ENCODE measurements around the gene IFNK.

Gene IFNK, protein sequence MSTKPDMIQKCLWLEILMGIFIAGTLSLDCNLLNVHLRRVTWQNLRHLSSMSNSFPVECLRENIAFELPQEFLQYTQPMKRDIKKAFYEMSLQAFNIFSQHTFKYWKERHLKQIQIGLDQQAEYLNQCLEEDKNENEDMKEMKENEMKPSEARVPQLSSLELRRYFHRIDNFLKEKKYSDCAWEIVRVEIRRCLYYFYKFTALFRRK

GRCh38 chr9:27524236-27524635 lies at the start of gene IFNK:
Gene IFNK (plus strand): TSS chr9:27524290. CDS start chr9:27524337, 47 bp downstream.
- H3K4me3 ChIP-seq (ENCODE audit: insufficient read length, low read depth): no peak within 1 kb of the TSS
- no peak within 1 kb of the TSS for H3K9ac ChIP-seq (ENCODE audit: insufficient read length, low read depth)
- no peaks in the 10 kb centered on the region for H3K36me3 ChIP-seq (ENCODE audit: insufficient read depth, insufficient read length, low read length)
- peaks cover 9% of the 10 kb centered on the region for H3K27me3 ChIP-seq (ENCODE audit: insufficient read depth, insufficient read length)
- no peaks in the 10 kb centered on the region for H3K4me1 ChIP-seq (ENCODE audit: insufficient read depth, insufficient read length)
- DNase-seq (ENCODE audit: low read depth, low spot score): no peak
- TF ChIP-seq ZNF274 (IDR thresholded peaks at IDR 0.05; ENCODE audit: low read depth, low read length) (no peak), YY1 (IDR thresholded peaks at IDR 0.05; ENCODE audit: insufficient read depth, insufficient read length) (no peak), SUZ12 (IDR thresholded peaks at IDR 0.05; ENCODE audit: extremely low read depth, insufficient read depth, insufficient read length) (no peak)
- H3K9me3 ChIP-seq (ENCODE audit: insufficient read depth, low read length): no peaks in the 10 kb centered on the region

- no peak for DNase-seq (ENCODE audit: low read depth, low spot score)
- H3K4me3 ChIP-seq (ENCODE audit: insufficient read length, low read depth): no peak overlapping the region
- no peak overlapping the region for H3K9ac ChIP-seq (ENCODE audit: insufficient read length, low read depth)
- TF ChIP-seq YY1 (IDR thresholded peaks at IDR 0.05; ENCODE audit: insufficient read depth, insufficient read length) (no peak), SUZ12 (IDR thresholded peaks at IDR 0.05; ENCODE audit: extremely low read depth, insufficient read depth, insufficient read length) (no peak), ZNF274 (IDR thresholded peaks at IDR 0.05; ENCODE audit: low read depth, low read length) (no peak)
- H3K27me3 ChIP-seq (ENCODE audit: insufficient read depth, insufficient read length): no peaks in the 10 kb centered on the region
- H3K4me1 ChIP-seq (ENCODE audit: insufficient read depth, insufficient read length): peaks cover 4% of the 10 kb centered on the region
- no peaks in the 10 kb centered on the region for H3K36me3 ChIP-seq (ENCODE audit: insufficient read depth, insufficient read length, low read length)
- H3K9me3 ChIP-seq (ENCODE audit: insufficient read depth, low read length): peaks cover 13% of the 10 kb centered on the region
Measured at GRCh38 chr9:27474305-27474704, 49.8 kb upstream of the IFNK start.

- Histone ChIP-seq H3K9me3 (ENCODE audit: insufficient read depth, low read length) (peaks cover 16% of the 10 kb centered on the region), H3K4me3 (ENCODE audit: insufficient read length, low read depth) (no peak overlapping the region), H3K4me1 (ENCODE audit: insufficient read depth, insufficient read length) (peaks cover 4% of the 10 kb centered on the region), H3K9ac (ENCODE audit: insufficient read length, low read depth) (no peak overlapping the region), H3K27me3 (ENCODE audit: insufficient read depth, insufficient read length) (no peaks in the 10 kb centered on the region), H3K36me3 (ENCODE audit: insufficient read depth, insufficient read length, low read length) (no peaks in the 10 kb centered on the region)
- no peak for DNase-seq (ENCODE audit: low read depth, low spot score)
- TF ChIP-seq ZNF274 (IDR thresholded peaks at IDR 0.05; ENCODE audit: low read depth, low read length): no peak
- TF ChIP-seq YY1 (IDR thresholded peaks at IDR 0.05; ENCODE audit: insufficient read depth, insufficient read length): no peak
- no peak for TF ChIP-seq SUZ12 (IDR thresholded peaks at IDR 0.05; ENCODE audit: extremely low read depth, insufficient read depth, insufficient read length)
Measured at GRCh38 chr9:27475057-27475595, 49.0 kb upstream of the IFNK start.

DNA sequence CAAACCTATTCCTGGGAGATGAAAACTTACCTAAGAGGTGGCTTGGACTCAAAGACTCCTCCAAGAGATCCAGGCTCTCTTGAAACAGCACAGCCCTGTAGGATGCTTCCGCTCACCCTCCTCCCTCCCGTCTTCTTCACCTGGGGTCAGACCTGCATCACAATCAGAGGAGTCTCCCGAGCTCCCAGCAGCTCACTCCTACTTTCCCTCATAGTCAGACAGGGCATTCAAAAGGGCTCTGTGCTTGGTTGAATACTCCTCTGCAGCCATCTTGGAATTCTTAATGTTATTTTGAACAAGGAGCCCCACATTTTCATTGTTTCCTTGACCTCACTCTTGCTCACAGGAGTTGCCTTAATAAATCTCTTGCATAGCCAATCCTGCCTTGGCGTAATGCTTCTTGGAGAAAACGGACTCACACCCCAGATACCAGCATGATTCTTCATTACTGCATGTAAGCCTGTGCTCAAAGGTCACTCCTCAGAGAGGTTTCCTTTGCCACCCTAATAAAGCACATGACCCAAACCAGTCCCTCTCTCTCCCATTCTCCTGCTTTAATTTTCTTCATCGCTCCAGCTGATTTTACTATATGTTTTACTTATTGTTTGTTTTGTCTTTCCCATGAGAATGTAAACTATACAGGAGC lies 47.1 kb upstream of the IFNK start:
- no peak for TF ChIP-seq YY1 (IDR thresholded peaks at IDR 0.05; ENCODE audit: insufficient read depth, insufficient read length)
- no peak for TF ChIP-seq ZNF274 (IDR thresholded peaks at IDR 0.05; ENCODE audit: low read depth, low read length)
- TF ChIP-seq SUZ12 (IDR thresholded peaks at IDR 0.05; ENCODE audit: extremely low read depth, insufficient read depth, insufficient read length): no peak
- no peak overlapping the region for H3K9ac ChIP-seq (ENCODE audit: insufficient read length, low read depth)
- peaks cover 4% of the 10 kb centered on the region for H3K4me1 ChIP-seq (ENCODE audit: insufficient read depth, insufficient read length)
- no peak overlapping the region for H3K4me3 ChIP-seq (ENCODE audit: insufficient read length, low read depth)
- H3K27me3 ChIP-seq (ENCODE audit: insufficient read depth, insufficient read length): no peaks in the 10 kb centered on the region
- no peaks in the 10 kb centered on the region for H3K36me3 ChIP-seq (ENCODE audit: insufficient read depth, insufficient read length, low read length)
- DNase-seq (ENCODE audit: low read depth, low spot score): no peak
- peaks cover 16% of the 10 kb centered on the region for H3K9me3 ChIP-seq (ENCODE audit: insufficient read depth, low read length)

- H3K4me1 ChIP-seq (ENCODE audit: insufficient read depth, insufficient read length): peaks cover 3% of the 10 kb centered on the region
- TF ChIP-seq YY1 (IDR thresholded peaks at IDR 0.05; ENCODE audit: insufficient read depth, insufficient read length) (no peak), ZNF274 (IDR thresholded peaks at IDR 0.05; ENCODE audit: low read depth, low read length) (no peak), SUZ12 (IDR thresholded peaks at IDR 0.05; ENCODE audit: extremely low read depth, insufficient read depth, insufficient read length) (no peak)
- no peaks in the 10 kb centered on the region for H3K27me3 ChIP-seq (ENCODE audit: insufficient read depth, insufficient read length)
Measured at GRCh38 chr9:27478322-27478721, 45.8 kb upstream of the IFNK start.

GRCh38 chr9:27482709-27483108 lies 41.4 kb upstream of the IFNK start:
- no peaks in the 10 kb centered on the region for H3K27me3 ChIP-seq (ENCODE audit: insufficient read depth, insufficient read length)
- no peak for DNase-seq (ENCODE audit: low read depth, low spot score)
- H3K9ac ChIP-seq (ENCODE audit: insufficient read length, low read depth): no peak overlapping the region
- H3K4me1 ChIP-seq (ENCODE audit: insufficient read depth, insufficient read length): no peaks in the 10 kb centered on the region
- H3K36me3 ChIP-seq (ENCODE audit: insufficient read depth, insufficient read length, low read length): no peaks in the 10 kb centered on the region
- H3K9me3 ChIP-seq (ENCODE audit: insufficient read depth, low read length): peaks cover 16% of the 10 kb centered on the region
- H3K4me3 ChIP-seq (ENCODE audit: insufficient read length, low read depth): no peak overlapping the region
- TF ChIP-seq YY1 (IDR thresholded peaks at IDR 0.05; ENCODE audit: insufficient read depth, insufficient read length): no peak
- TF ChIP-seq SUZ12 (IDR thresholded peaks at IDR 0.05; ENCODE audit: extremely low read depth, insufficient read depth, insufficient read length): no peak
- no peak for TF ChIP-seq ZNF274 (IDR thresholded peaks at IDR 0.05; ENCODE audit: low read depth, low read length)

More at GRCh38 chr9:27478322-27478721, 45.8 kb upstream of the IFNK start:
- DNase-seq (ENCODE audit: low read depth, low spot score): no peak
- Histone ChIP-seq H3K4me3 (ENCODE audit: insufficient read length, low read depth) (no peak overlapping the region), H3K36me3 (ENCODE audit: insufficient read depth, insufficient read length, low read length) (no peaks in the 10 kb centered on the region), H3K9me3 (ENCODE audit: insufficient read depth, low read length) (peaks cover 16% of the 10 kb centered on the region), H3K9ac (ENCODE audit: insufficient read length, low read depth) (no peak overlapping the region)

DNA sequence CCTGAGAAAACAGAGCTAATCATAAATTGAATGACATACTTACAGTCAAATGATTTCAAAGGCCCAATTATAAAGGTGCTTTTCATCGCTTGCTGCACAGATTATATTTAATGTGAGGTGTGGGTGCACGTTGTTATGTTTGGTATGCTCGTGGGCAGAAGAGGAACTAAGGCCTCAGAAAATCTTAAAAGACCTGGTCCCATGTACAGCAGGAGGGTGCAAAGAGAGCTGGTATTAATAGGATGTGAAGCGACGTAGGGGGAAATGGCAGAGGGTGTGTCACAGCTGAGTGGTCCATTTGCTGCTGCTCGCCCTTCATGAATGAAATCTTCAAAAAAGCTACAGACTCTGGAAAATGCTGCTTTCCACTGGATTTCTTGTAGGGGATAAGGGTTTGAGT lies 40.5 kb upstream of the IFNK start:
- Histone ChIP-seq H3K4me1 (ENCODE audit: insufficient read depth, insufficient read length) (no peaks in the 10 kb centered on the region), H3K4me3 (ENCODE audit: insufficient read length, low read depth) (no peak overlapping the region), H3K9me3 (ENCODE audit: insufficient read depth, low read length) (peaks cover 11% of the 10 kb centered on the region), H3K9ac (ENCODE audit: insufficient read length, low read depth) (no peak overlapping the region), H3K27me3 (ENCODE audit: insufficient read depth, insufficient read length) (no peaks in the 10 kb centered on the region), H3K36me3 (ENCODE audit: insufficient read depth, insufficient read length, low read length) (no peaks in the 10 kb centered on the region)
- no peak for DNase-seq (ENCODE audit: low read depth, low spot score)
- TF ChIP-seq SUZ12 (IDR thresholded peaks at IDR 0.05; ENCODE audit: extremely low read depth, insufficient read depth, insufficient read length) (no peak), YY1 (IDR thresholded peaks at IDR 0.05; ENCODE audit: insufficient read depth, insufficient read length) (no peak), ZNF274 (IDR thresholded peaks at IDR 0.05; ENCODE audit: low read depth, low read length) (no peak)

All from NT2/D1 (cell line).